GM23338 (cell line): ENCODE results near the gene GRID2.

Experiments used
- CREB1 ChIP-seq: fragments of 250-450 bp; sonication (Bioruptor Pico); IDR thresholded peaks from 2 replicates; pipeline ENCODE4 v1.5.0; 2020; ENCODE audit warnings: low read depth, mild to moderate bottlenecking, moderate library complexity
- CTCF ChIP-seq, 2 experiments: fragments of 200-600 bp in 1 of 2; sonication (generic) in 1 of 2; conservative IDR thresholded peaks; 2 replicates each; pipeline versions ENCODE4 v1.5.1 to v1.6.1; 2016 to 2017; ENCODE audit warnings: antibody characterized with exemption in 2 of 2, low read depth in 2 of 2, mild to moderate bottlenecking in 2 of 2, moderate library complexity in 1 of 2
- ETS1 ChIP-seq: IDR thresholded peaks from 2 replicates; pipeline ENCODE4 v1.6.1; 2016; ENCODE audit warnings: antibody characterized with exemption
- EZH2 ChIP-seq: fragments of 200-600 bp; sonication (generic); IDR thresholded peaks from one replicate; pipeline ENCODE4 v1.8.0; 2017; ENCODE audit warnings: antibody characterized with exemption, mild to moderate bottlenecking, low read depth; ENCODE audit not compliant: unreplicated experiment
- EZH2phosphoT487 ChIP-seq: fragments of 200-600 bp; sonication (generic); IDR thresholded peaks from one replicate; pipeline ENCODE4 v1.8.1; 2018; ENCODE audit warnings: antibody characterized with exemption; ENCODE audit not compliant: unreplicated experiment
- JUNB ChIP-seq: IDR thresholded peaks from one replicate; pipeline ENCODE4 v1.6.1; 2016; ENCODE audit warnings: antibody characterized with exemption; ENCODE audit not compliant: unreplicated experiment
- NANOG ChIP-seq: IDR thresholded peaks from 2 replicates; pipeline ENCODE4 v1.6.1; 2016; ENCODE audit warnings: antibody characterized with exemption, borderline replicate concordance
- POLR2AphosphoS5 ChIP-seq: IDR thresholded peaks from 2 replicates; pipeline ENCODE4 v1.6.1; 2016; ENCODE audit warnings: antibody characterized with exemption, low read depth
- REST ChIP-seq: IDR thresholded peaks from one replicate; pipeline ENCODE4 v1.6.1; 2018; ENCODE audit warnings: antibody characterized with exemption; ENCODE audit not compliant: unreplicated experiment
- STAT1 ChIP-seq: IDR thresholded peaks from one replicate; pipeline ENCODE4 v1.6.1; 2016; ENCODE audit warnings: antibody characterized with exemption; ENCODE audit not compliant: unreplicated experiment
- ZNF114 ChIP-seq: fragments of 250-450 bp; sonication (Bioruptor Pico); IDR thresholded peaks from 2 replicates; pipeline ENCODE4 v1.5.0; 2020; ENCODE audit warnings: mild to moderate bottlenecking, moderate library complexity
- ZNF331 ChIP-seq: fragments of 250-450 bp; sonication (Bioruptor Pico); IDR thresholded peaks from 2 replicates; pipeline ENCODE4 v1.5.0; 2020; ENCODE audit warnings: low read depth, mild to moderate bottlenecking, moderate library complexity
- ZNF462 ChIP-seq: fragments of 250-450 bp; sonication (Bioruptor Pico); IDR thresholded peaks from 2 replicates; pipeline ENCODE4 v1.5.0; 2020; ENCODE audit warnings: mild to moderate bottlenecking, moderate library complexity

GRCh38 chr4:93152491-93152890 lies 848.7 kb downstream of the GRID2 start:
- no peak for TF ChIP-seq EZH2
- no peak for TF ChIP-seq CREB1 (CRISPR knock-in tag)
- no peak for TF ChIP-seq STAT1
- no peak for TF ChIP-seq CTCF (conservative IDR thresholded peaks at IDR 0.05; ENCODE audit: low read depth in 2 of 2)
- no peak for TF ChIP-seq ETS1
- no peak for TF ChIP-seq REST
- TF ChIP-seq POLR2AphosphoS5, result no peak
- TF ChIP-seq ZNF331 (CRISPR knock-in tag), result no peak
- no peak for TF ChIP-seq ZNF462 (CRISPR knock-in tag)
- TF ChIP-seq EZH2phosphoT487, result no peak
- TF ChIP-seq NANOG, result no peak
- no peak for TF ChIP-seq JUNB
- no peak for TF ChIP-seq ZNF114 (CRISPR knock-in tag)
